Stimulated activated naive CD8-positive, alpha-beta T cell treated with anti-CD3 and anti-CD28 coated beads, Interleukin-15, Interleukin-2, amounts not matched to agents 100 U/mL and 50 U/mL, for 24 hours (primary cell): Measurements from ENCODE around the gene SUSD3.

Experiments
- ATAC-seq: fragments of 150-1000 bp; cut with Tn5 transposase; one replicate; pipeline ENCODE4 v1.10.0; 2021
- DNase-seq: peaks from one replicate; pipeline ENCODE4 v3.0.0; 2021

SUSD3 gene

DNA sequence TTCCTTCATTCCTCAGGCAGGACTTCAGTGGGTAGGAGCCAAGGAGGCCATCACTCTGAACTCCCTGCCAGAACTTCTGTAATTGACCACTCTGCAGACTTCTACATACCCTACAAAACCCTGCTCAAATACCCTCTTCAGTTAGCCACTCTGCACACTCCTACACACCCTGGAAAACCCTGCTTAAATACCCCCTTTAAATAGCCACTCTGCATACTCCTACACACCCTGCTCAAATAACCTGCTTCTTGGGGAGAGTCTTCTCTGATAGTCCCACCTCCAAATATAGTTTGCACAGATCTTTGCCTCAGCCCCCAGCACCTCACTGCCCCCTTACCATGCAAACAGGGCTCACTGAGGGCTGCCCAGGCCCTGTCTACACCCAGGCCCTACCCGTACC lies 18.9 kb downstream of the SUSD3 start:
- peak; percentile 24 for ATAC-seq
- DNase-seq: no peak

GRCh38 chr9:93077811-93078210 lies 19.3 kb downstream of the SUSD3 start:
- no peak for DNase-seq
- no peak for ATAC-seq

DNA sequence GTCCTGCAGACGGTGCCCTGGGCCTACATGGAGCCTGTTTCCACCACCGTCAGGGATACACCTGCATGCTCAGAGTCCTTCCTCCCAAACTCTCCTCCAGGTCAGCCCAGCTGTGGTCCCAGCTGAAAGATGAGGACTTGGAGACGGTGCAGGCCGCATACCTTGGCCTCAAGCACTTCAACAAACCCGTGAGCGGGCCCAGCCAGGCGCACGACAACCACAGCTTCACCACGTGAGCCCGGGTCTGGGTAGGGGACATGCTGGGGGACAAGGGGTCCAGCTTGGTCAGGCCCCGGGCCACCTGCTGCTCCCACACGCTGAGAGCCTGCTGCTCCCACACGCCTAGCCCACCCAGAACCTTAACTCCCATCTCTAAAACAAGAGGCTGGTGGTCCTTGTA lies 20.9 kb downstream of the SUSD3 start:
- DNase-seq: no peak
- no peak for ATAC-seq

GRCh38 chr9:93080406-93080805 lies 21.9 kb downstream of the SUSD3 start:
- DNase-seq: no peak
- ATAC-seq: no peak

GRCh38 chr9:93081081-93081529 lies 22.6 kb downstream of the SUSD3 start:
- DNase-seq: no peak
- no peak for ATAC-seq

DNA sequence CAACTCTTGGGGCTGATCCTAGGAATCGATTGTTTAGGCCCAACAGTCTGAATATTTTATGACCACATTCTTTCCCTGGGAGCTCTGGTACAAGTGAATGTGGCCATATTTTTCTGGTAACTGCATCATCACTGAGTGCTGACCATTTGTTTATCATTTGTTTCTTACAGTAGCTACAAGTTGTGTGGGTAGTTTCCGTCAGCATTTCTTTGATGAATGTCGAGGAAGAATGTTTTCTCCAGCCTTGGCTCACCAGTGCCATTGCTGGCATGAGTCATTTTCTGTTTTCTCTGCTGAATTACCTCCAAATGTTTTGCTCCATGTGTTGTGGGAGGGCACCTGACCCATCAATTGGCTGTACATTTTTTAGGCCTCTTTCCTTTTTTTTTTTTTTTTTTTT lies 23.4 kb downstream of the SUSD3 start:
- DNase-seq: peak; percentile 1
- no peak for ATAC-seq

DNA sequence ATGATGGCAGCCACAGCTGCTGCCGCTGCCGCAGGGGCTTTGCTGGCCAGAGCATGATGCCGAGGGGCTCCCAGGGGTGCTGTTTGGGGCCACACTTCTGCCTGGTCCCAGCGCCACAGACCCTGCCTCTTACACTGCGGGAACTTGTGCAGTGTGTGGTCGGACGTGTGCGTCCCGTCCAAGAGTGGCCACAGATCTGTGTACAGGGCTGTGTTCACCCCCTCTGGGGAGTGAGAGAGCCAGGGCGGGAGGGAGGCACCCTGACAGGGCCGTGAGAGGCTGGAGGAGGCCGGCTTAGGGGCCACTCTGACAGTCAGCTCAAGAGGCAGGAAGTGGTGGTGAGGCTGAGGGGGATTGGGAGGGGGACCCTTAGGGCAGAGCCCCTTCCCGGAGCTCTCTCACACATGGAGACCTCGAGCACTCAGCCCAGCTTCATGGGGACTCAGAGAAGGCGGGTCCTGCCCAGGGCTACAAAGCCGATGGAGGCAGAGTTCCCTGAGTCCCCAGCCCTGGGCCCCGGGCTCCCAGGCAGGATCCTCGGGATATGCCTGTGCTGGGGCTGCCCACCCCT lies 24.4 kb downstream of the SUSD3 start:
- ATAC-seq (peak; percentile 21), DNase-seq (peak; percentile 28)

GRCh38 chr9:93083592-93084470 lies 25.3 kb downstream of the SUSD3 start:
- ATAC-seq (peak; percentile 66), DNase-seq (peak; percentile 34)

DNA sequence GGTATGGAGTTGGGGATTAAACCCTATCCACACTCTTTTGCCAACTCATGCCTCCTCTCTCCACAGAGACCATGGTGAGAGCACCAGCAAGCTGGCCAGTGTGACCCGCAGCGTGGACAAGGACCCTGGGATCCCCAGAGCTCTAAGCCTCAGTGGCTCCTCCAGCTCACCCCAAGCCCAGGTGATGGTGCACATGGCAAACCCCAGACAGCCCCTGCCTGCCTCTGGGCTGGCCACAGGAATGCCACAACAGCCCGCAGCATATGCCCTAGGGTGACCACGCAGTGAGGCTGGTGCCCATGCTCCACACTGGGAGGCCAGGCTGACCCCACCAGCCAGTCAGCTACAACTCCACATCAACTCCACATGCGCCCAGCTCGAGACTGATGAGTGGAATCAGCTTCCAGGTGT lies 26.0 kb downstream of the SUSD3 start:
- DNase-seq (peak; percentile 2), ATAC-seq (no peak)

DNA sequence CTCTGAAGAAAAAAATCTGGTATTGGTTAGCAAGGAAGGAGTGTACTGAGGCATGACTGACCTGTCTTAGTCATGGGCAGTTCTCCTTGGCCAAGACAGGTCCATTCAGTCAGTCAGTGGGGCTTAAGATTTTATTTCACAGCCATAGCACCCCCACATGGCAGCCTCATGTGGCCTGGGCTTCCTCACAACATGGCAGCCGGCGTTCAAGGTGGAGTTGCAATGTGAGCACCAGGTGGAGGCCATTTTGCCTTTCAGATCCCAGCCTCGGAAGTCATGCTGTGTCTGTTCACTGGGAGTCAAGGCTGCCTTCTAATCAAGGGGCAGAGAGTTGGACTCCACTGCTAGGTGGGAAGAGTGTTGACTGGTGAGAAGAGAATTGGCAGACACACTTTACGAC lies 27.2 kb downstream of the SUSD3 start:
- DNase-seq (no peak), ATAC-seq (no peak)

GRCh38 chr9:93086447-93087224 lies 28.1 kb downstream of the SUSD3 start:
- ATAC-seq (no peak), DNase-seq (no peak)

DNA sequence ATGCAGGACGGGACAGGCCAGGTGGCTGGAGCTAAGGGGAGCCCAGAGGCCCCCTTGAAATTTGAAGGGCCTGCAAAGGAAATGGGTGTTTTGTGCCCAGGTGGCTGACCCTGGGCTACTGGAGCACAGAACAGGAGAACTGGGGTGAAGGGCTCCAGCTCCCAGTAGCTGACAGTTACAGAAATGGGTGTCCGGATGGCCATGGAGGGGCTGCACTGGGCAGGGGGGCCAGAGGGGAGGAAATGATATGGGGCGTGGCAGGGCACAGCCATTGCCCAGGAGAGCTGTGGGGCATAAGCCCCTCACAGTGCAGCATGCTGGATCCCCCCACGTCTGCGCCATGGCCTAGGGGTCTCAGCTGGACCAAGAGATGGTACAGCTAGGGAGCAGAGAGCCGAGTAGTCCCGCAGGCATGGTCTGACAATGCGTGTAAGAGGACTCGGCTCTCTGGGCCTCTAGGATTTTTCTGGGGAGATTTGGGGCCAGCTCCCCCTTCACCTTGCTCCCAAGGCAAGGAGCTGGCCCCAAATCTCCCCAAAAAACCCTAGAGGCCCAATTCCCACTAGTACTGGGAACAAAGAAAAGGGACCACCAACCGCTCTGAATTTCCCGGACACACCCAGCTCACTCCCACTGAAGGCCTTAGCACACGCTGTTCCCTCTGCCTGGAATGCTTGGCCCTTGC lies 29.6 kb downstream of the SUSD3 start:
- DNase-seq: no peak
- ATAC-seq: no peak

GRCh38 chr9:93088656-93089015 lies 30.1 kb downstream of the SUSD3 start:
- no peak for DNase-seq
- no peak for ATAC-seq

- DNase-seq (no peak), ATAC-seq (no peak)
Observed at GRCh38 chr9:93089024-93089423, 30.5 kb downstream of the SUSD3 start.

DNA sequence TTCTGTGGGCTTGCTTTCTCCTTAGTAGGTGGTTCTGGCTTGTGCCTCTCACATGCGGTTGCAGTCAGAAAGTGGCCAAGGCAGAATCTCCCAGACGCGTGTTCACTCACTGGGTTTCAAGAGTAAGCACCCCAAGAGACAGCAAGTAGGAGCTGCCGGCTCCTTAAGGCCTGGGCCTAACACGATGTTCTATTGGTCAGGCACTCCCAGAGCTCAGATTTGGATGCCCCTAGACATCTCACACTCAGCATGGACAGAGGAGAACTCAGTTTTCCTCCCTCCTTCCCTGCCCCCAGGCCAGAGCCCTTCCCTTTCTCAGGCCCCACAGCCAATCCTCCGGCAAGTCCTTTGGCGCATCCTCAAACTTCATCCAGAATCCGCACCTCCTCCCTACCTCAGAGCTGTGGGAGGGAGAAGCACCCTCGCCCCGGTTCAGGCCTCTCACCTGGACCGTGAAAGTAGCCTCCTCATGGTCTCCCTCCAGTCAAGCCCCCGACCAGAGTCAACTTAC lies 31.0 kb downstream of the SUSD3 start:
- DNase-seq (no peak), ATAC-seq (no peak)

GRCh38 chr9:93090091-93090655 lies 31.7 kb downstream of the SUSD3 start:
- DNase-seq: no peak
- ATAC-seq: no peak

GRCh38 chr9:93091056-93091452 lies 32.6 kb downstream of the SUSD3 start:
- ATAC-seq: no peak
- no peak for DNase-seq

DNA sequence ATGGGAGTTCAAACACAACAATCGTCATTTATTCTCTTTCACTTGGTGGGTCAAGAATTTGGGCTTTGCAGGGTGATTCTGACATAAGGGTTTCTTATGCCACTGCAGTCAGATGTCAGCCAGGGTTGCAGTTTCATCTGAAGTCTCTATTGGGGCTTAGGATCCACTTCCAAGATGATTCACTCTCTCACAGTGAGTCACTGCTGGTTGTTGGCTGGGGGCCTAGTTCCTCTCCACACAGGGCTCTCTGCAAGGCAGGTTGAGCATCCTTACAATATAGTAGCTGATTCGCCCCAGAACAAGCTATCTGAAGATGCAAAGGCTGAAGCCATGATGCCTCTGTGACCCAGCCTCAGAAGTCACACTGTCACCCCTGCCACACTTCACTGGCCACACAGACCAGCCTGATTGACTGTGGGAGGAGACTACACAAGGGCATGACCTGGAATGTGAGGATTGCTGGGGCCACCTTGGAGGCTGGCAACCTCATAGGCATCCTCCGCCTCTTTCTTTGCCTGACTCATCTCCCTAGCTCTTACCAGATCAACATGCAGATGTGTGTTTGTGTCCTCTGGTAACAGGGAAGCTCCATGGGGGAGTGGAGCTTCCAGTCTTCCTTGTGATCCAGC lies 33.1 kb downstream of the SUSD3 start:
- peak; percentile 70 for DNase-seq

GRCh38 chr9:93092251-93092991 lies 33.9 kb downstream of the SUSD3 start:
- DNase-seq (no peak), ATAC-seq (no peak)

More for the DNA sequence above, 33.1 kb downstream of the SUSD3 start:
- ATAC-seq: peak; percentile 32

DNA sequence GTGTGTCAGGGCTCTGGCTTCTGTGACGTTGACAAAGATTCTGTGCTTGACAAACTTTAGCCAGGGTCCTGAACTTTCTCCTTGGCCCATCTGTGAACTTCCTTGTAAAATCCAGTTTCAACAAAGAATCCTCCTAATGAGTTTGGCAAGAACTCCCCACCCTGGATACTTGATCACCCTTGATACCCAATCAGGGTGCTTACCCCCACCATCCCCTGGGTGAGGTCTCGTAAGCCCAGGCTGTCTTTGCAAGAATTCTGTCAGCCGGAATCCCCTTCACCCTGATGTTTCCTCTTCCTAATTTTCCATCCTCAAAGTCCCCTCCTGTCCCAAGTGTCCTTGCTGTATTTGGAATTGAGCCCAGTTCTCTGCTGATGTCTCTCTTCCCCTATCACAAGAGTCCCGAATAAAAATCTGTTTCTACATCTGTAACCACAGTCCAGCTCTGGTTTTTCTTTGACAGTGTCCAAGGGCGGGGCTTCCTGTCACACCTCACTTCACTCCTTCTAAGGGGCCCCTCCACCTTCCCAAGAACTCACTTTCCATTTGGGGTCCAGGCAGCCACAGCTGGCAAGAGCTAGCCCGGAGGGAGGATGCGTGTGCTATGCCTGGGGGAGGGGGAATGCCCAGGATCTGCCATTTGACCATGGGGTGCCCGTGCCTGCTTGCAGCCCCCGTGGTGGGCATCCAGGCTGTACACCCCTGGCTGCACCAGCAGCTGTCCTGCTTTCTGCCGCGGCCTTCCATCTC lies 34.8 kb downstream of the SUSD3 start:
- ATAC-seq: no peak
- no peak for DNase-seq
